Smooth muscle cell of trachea (primary cell): ENCODE data around the gene ARTN. TPM values are rescaled to one million over a fixed set of nuclear protein-coding genes. Genes with fewer than 3 reads are reported as not detected.

Experiments used
- total RNA-seq: library from RNA; depleted of rRNA; stranded (reverse); fragments of >200 nt; gene quantifications from 2 replicates; pipeline ENCODE4 v1.2.1, GENCODE V29; 2014

ARTN gene, protein sequence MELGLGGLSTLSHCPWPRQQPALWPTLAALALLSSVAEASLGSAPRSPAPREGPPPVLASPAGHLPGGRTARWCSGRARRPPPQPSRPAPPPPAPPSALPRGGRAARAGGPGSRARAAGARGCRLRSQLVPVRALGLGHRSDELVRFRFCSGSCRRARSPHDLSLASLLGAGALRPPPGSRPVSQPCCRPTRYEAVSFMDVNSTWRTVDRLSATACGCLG
- total RNA-seq: under 0.01 and 0.29 TPM in 2 replicates

GRCh38 chr1:43933386-43934100, at the start of gene ARTN:
Gene ARTN (plus strand): TSS chr1:43933801. CDS start chr1:43935657, 1,856 bp downstream.

DNA sequence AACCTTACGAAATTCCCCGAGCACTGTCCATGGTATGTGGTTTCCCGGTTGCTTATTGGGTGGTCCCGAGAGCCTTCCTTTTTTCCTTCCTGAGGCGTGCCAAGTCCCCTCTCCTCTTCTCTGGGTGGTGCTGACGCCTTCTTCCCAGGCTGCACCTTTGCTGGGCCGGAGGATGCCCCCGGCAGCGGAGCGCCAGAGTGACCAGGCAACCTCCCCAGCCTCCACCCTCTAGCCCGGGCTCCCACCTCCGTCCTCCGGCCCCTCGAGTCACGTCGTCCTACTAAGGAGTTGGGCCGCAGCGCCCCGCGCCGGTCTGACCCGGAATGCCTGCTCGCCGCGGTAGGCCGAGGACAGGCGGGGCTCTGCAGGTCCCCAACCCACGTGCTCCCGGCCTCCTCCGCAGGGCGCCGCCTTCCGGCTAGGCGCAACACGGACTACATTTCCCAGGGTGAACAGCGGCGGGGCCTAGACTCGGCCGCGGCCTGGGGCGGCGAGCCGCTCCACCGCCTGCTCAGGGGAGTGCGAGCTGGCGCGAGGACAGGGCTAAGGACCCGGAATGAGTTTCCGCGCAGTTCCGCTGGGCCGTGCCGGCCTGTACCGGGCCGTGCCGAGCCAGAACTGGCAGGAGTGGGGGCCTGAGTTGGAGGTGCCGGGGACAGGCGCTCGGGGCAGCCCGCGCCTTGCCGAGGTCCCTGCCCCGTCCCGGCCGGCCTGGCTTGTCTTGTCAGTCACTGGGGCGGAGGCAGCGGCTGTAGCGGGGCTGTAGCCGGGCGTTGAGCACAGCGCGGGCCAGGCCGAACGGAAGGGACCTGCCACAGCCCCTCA, 12.8 kb downstream of the ARTN start, which contains the start of gene IPO13:
Gene IPO13 (plus strand): TSS at position 715 of the 825 bp plus-strand sequence. CDS start 651 bp downstream, outside the sequence.

GRCh38 chr1:43969746-43970466, 36.3 kb downstream of the ARTN start, which contains the start of gene DPH2:
Gene DPH2 (plus strand): TSS chr1:43970010. CDS start chr1:43970176, 166 bp downstream.

GRCh38 chr1:43974443-43975248, 41.0 kb downstream of the ARTN start, which contains the start of gene ATP6V0B:
Gene ATP6V0B (plus strand): TSS chr1:43974960. CDS start chr1:43975041, 81 bp downstream.

GRCh38 chr1:43978551-43979260, 45.1 kb downstream of the ARTN start, which contains the start of gene B4GALT2:
Gene B4GALT2 (plus strand): TSS chr1:43979210. CDS start chr1:43981161, 1,951 bp downstream.

Other genes starting within 250 kb of the ARTN start
- gene ST3GAL3, start 226.3 kb upstream of the ARTN start, total RNA-seq: 17.2 and 22.0 TPM in 2 replicates
- 18.3 and 30.1 TPM in 2 replicates for gene IPO13, start 13.1 kb downstream of the ARTN start, total RNA-seq
- 8.3 and 12.4 TPM in 2 replicates for gene DPH2, start 36.2 kb downstream of the ARTN start, total RNA-seq
- 55.9 and 56.7 TPM in 2 replicates for gene ATP6V0B, start 41.2 kb downstream of the ARTN start, total RNA-seq
- 51.5 and 125 TPM in 2 replicates for gene B4GALT2, start 45.4 kb downstream of the ARTN start, total RNA-seq
- gene CCDC24, start 57.8 kb downstream of the ARTN start, total RNA-seq: 3.6 and 3.8 TPM in 2 replicates
- gene SLC6A9, start 97.7 kb downstream of the ARTN start, total RNA-seq: 1.6 and 7.4 TPM in 2 replicates
- under 0.01 and 0.17 TPM in 2 replicates for gene KLF17, start 185.0 kb downstream of the ARTN start, total RNA-seq
- gene KLF18, start 207.8 kb downstream of the ARTN start, total RNA-seq: not detected in 2 replicates